Neural cell (in vitro differentiated cells): ENCODE data around the gene PABPN1L. TPM values are rescaled to one million over a fixed set of nuclear protein-coding genes. Genes with fewer than 3 reads are reported as not detected.

Experiments used
- H2AFZ ChIP-seq: fragments of 200-600, 300-800 bp; sonication (generic), shearing (Covaris generic); 2 replicates; pipeline ENCODE4 v1.6.0; 2014; ENCODE audit warnings: low read depth, mild to moderate bottlenecking, antibody characterized with exemption, low read length, moderate library complexity
- H3F3A ChIP-seq: fragments of 200-600 bp; shearing (Covaris generic); 2 replicates; pipeline ENCODE4 v1.6.1; 2016; ENCODE audit warnings: mild to moderate bottlenecking, moderate library complexity, mixed read lengths, antibody characterized with exemption, low read length; ENCODE audit not compliant: insufficient read depth, poor library complexity, severe bottlenecking
- H3K27ac ChIP-seq: fragments of 200-600, 300-800 bp; sonication (generic), shearing (Covaris generic); 2 replicates; pipeline ENCODE4 v1.5.1; 2014; ENCODE audit warnings: mild to moderate bottlenecking, low read length, moderate library complexity
- H3K27me3 ChIP-seq: fragments of 300-800, 200-600 bp; sonication (generic), shearing (Covaris generic); 2 replicates; pipeline ENCODE4 v1.6.0; 2014; ENCODE audit warnings: mild to moderate bottlenecking, low read depth, low read length, moderate library complexity; ENCODE audit not compliant: insufficient read depth
- H3K36me3 ChIP-seq: fragments of 300-800, 200-600 bp; sonication (generic), shearing (Covaris generic); 2 replicates; pipeline ENCODE4 v1.5.1; 2014; ENCODE audit warnings: mild to moderate bottlenecking, antibody characterized with exemption, low read length, moderate library complexity; ENCODE audit not compliant: insufficient read depth
- H3K4me2 ChIP-seq: fragments of 300-800, 200-600 bp; sonication (generic), shearing (Covaris generic); 2 replicates; pipeline ENCODE4 v1.6.0; 2014; ENCODE audit warnings: mild to moderate bottlenecking, low read length
- H3K4me3 ChIP-seq: fragments of 300-800, 200-600 bp; sonication (generic), shearing (Covaris generic); 2 replicates; pipeline ENCODE4 v1.5.1; 2014; ENCODE audit warnings: mild to moderate bottlenecking, low read length, moderate library complexity
- H3K79me2 ChIP-seq: fragments of 200-600 bp; shearing (Covaris generic); replicated peaks from 2 replicates; pipeline ENCODE4 v1.6.0; 2014; ENCODE audit warnings: mild to moderate bottlenecking, low read length, moderate library complexity; ENCODE audit not compliant: insufficient read depth
- H3K9ac ChIP-seq: fragments of 300-800, 200-600 bp; sonication (generic), shearing (Covaris generic); 2 replicates; pipeline ENCODE4 v1.6.1; 2016; ENCODE audit warnings: mild to moderate bottlenecking, low read length, mixed read lengths
- H3K9me2 ChIP-seq: fragments of 200-600 bp; shearing (Covaris generic); 2 replicates; pipeline ENCODE4 v1.6.1; 2016; ENCODE audit warnings: mild to moderate bottlenecking, low read length, mixed read lengths; ENCODE audit not compliant: insufficient read depth
- H3K9me3 ChIP-seq: fragments of 200-600, 300-800 bp; sonication (generic), shearing (Covaris generic); 2 replicates; pipeline ENCODE4 v1.6.1; 2016; ENCODE audit warnings: mild to moderate bottlenecking, mixed run types, low read length, moderate library complexity, mixed read lengths
- H4K20me1 ChIP-seq: fragments of 200-600 bp; shearing (Covaris generic); 2 replicates; pipeline ENCODE4 v1.6.1; 2016; ENCODE audit warnings: mild to moderate bottlenecking, mixed run types; ENCODE audit not compliant: insufficient read depth
- CTCF ChIP-seq: fragments of 450-650 bp; IDR thresholded peaks from 2 replicates; pipeline ENCODE4 v1.5.1; 2014; ENCODE audit warnings: antibody characterized with exemption, mild to moderate bottlenecking, moderate library complexity; ENCODE audit not compliant: poor library complexity, severe bottlenecking
- EP300 ChIP-seq: fragments of 450-650 bp; conservative IDR thresholded peaks from 2 replicates; pipeline ENCODE4 v1.6.1; 2014; ENCODE audit warnings: antibody characterized with exemption, mild to moderate bottlenecking, moderate library complexity; ENCODE audit not compliant: poor library complexity, severe bottlenecking
- EZH2 ChIP-seq: fragments of 200-600, 300-800 bp; shearing (Covaris generic), sonication (generic); IDR thresholded peaks from 2 replicates; pipeline ENCODE4 v1.6.1; 2014; ENCODE audit warnings: antibody characterized with exemption, low read length, borderline replicate concordance, mild to moderate bottlenecking; ENCODE audit not compliant: insufficient read depth, poor library complexity, severe bottlenecking
- MXI1 ChIP-seq: fragments of 450-650 bp; conservative IDR thresholded peaks from 2 replicates; pipeline ENCODE4 v1.6.1; 2014; ENCODE audit warnings: antibody characterized with exemption, mild to moderate bottlenecking; ENCODE audit not compliant: poor library complexity, severe bottlenecking
- POLR2AphosphoS5 ChIP-seq: IDR thresholded peaks from 2 replicates; pipeline ENCODE4 v1.6.1; 2012
- RAD21 ChIP-seq: fragments of 450-650 bp; conservative IDR thresholded peaks from 2 replicates; pipeline ENCODE4 v1.6.1; 2014; ENCODE audit warnings: antibody characterized with exemption, mild to moderate bottlenecking, moderate library complexity
- REST ChIP-seq: IDR thresholded peaks from 2 replicates; pipeline ENCODE4 v1.6.1; 2012; ENCODE audit warnings: borderline replicate concordance
- SMC3 ChIP-seq: fragments of 450-650 bp; conservative IDR thresholded peaks from 2 replicates; pipeline ENCODE4 v1.6.1; 2014; ENCODE audit warnings: antibody characterized with exemption, mild to moderate bottlenecking, moderate library complexity; ENCODE audit not compliant: poor library complexity
- TAF1 ChIP-seq: IDR thresholded peaks from 2 replicates; pipeline ENCODE4 v1.6.1; 2012; ENCODE audit warnings: low read depth
- polyA plus RNA-seq: library from polyadenylated mRNA; depleted of rRNA; stranded (reverse); fragments of >200 nt; gene quantifications from 2 replicates; pipeline ENCODE4 v1.2.3, GENCODE V29; 2014

PABPN1L gene
- polyA plus RNA-seq, 1 donor from 2014 or later: 0.20 TPM

- no peak overlapping the region for H3K4me2 ChIP-seq
- H3K36me3 ChIP-seq: no peaks in the 10 kb centered on the region
- no peaks in the 10 kb centered on the region for H3K9me2 ChIP-seq
- no peaks in the 10 kb centered on the region for H3K79me2 ChIP-seq
- no peaks in the 10 kb centered on the region for H3K9me3 ChIP-seq
- no peak for TF ChIP-seq TAF1
- TF ChIP-seq EZH2: no peak
- TF ChIP-seq RAD21: no peak
- no peak for TF ChIP-seq POLR2AphosphoS5
- TF ChIP-seq SMC3: no peak
- no peak for TF ChIP-seq EP300
- TF ChIP-seq CTCF: no peak
- no peak for TF ChIP-seq REST
- no peak for TF ChIP-seq MXI1
- H4K20me1 ChIP-seq: no peaks in the 10 kb centered on the region
- no peak overlapping the region for H3K9ac ChIP-seq
- no peak overlapping the region for H3K27ac ChIP-seq
- H3F3A ChIP-seq: no peaks in the 10 kb centered on the region
- no peak overlapping the region for H2AFZ ChIP-seq
- no peaks in the 10 kb centered on the region for H3K27me3 ChIP-seq
- no peak overlapping the region for H3K4me3 ChIP-seq
Observed at GRCh38 chr16:88871730-88872416, 5.4 kb upstream of the PABPN1L start.

- no peak overlapping the region for H3K4me3 ChIP-seq
- no peaks in the 10 kb centered on the region for H3K9me2 ChIP-seq
- no peaks in the 10 kb centered on the region for H3K36me3 ChIP-seq
- no peaks in the 10 kb centered on the region for H3K79me2 ChIP-seq
- H3F3A ChIP-seq: no peaks in the 10 kb centered on the region
- H3K9me3 ChIP-seq: no peaks in the 10 kb centered on the region
- TF ChIP-seq MXI1: no peak
- no peak for TF ChIP-seq CTCF
- no peak for TF ChIP-seq EP300
- no peaks in the 10 kb centered on the region for H3K27me3 ChIP-seq
- no peak overlapping the region for H3K4me2 ChIP-seq
- no peaks in the 10 kb centered on the region for H4K20me1 ChIP-seq
- no peak overlapping the region for H3K9ac ChIP-seq
- H2AFZ ChIP-seq: no peak overlapping the region
- H3K27ac ChIP-seq: no peak overlapping the region
Observed at GRCh38 chr16:88871349-88871702, 4.9 kb upstream of the PABPN1L start.
